Lung (tissue), 12 donors: ENCODE data around the gene GTF2A1L. TPM values are rescaled to one million over a fixed set of nuclear protein-coding genes. Genes with fewer than 3 reads are reported as not detected.

Experiments
- ATAC-seq: fragments of 200-7000 bp; cut with Tn5 transposase; one replicate; pipeline ENCODE4 v1.9.1; 2020; ENCODE audit warnings: moderate number of reproducible peaks; ENCODE audit not compliant: insufficient read depth, low FRiP score
- DNase-seq, 3 donors: peaks; one replicate each; pipeline ENCODE4 v3.0.0-alpha.2; 2013 to 2017
- H3K27ac ChIP-seq, 2 donors: one replicate each; pipeline ENCODE4 v1.5.1; 2013; ENCODE audit warnings: mild to moderate bottlenecking in 2 of 2, moderate library complexity in 2 of 2, control low read depth in 1 of 2, inconsistent platforms in 1 of 2, low read depth in 1 of 2, low read length in 1 of 2
- H3K27me3 ChIP-seq, 3 donors: one replicate each; pipeline ENCODE4 v1.5.1; 2013; ENCODE audit warnings: low read length in 2 of 3; ENCODE audit not compliant: control insufficient read depth in 3 of 3, insufficient read depth in 3 of 3
- H3K36me3 ChIP-seq, 4 donors: one replicate each; pipeline ENCODE4 v1.5.1; 2013; ENCODE audit warnings: low read length in 4 of 4, mild to moderate bottlenecking in 1 of 4, moderate library complexity in 1 of 4; ENCODE audit not compliant: control insufficient read depth in 4 of 4, insufficient read depth in 4 of 4
- H3K4me1 ChIP-seq, 5 donors: one replicate each; pipeline ENCODE4 v1.5.1; 2013; ENCODE audit warnings: low read length in 5 of 5, mild to moderate bottlenecking in 2 of 5, moderate library complexity in 1 of 5; ENCODE audit not compliant: control insufficient read depth in 5 of 5, insufficient read depth in 5 of 5
- H3K4me3 ChIP-seq: one replicate; pipeline ENCODE4 v1.5.1; 2013; ENCODE audit warnings: mild to moderate bottlenecking, control low read depth, moderate library complexity
- H3K9ac ChIP-seq, 2 donors: one replicate each; pipeline ENCODE4 v1.5.1; 2013; ENCODE audit warnings: low read length in 2 of 2, control low read depth in 1 of 2; ENCODE audit not compliant: insufficient read depth in 1 of 2
- H3K9me3 ChIP-seq, 4 donors: one replicate each; pipeline ENCODE4 v1.5.1; 2013; ENCODE audit warnings: low read length in 3 of 4, mild to moderate bottlenecking in 1 of 4, moderate library complexity in 1 of 4; ENCODE audit not compliant: control insufficient read depth in 4 of 4, insufficient read depth in 3 of 4
- CTCF ChIP-seq: IDR thresholded peaks from 2 replicates; pipeline ENCODE4 v1.5.1; 2012; ENCODE audit warnings: mild to moderate bottlenecking; ENCODE audit errors: control extremely low read depth, extremely low read depth
- whole genome bisulfite sequencing, 2 donors: extraction: QIAGEN DNeasy Blood & Tissue Kit; methylation state at CpG; one replicate each; pipeline ENCODE4 v1.1.7; 2013; 5-methylcytosine and 5-hydroxymethylcytosine counted together
- polyA plus RNA-seq, 2 donors: library from polyadenylated mRNA; stranded (reverse); fragments of 200-250 nt; gene quantifications; one replicate each; pipeline ENCODE4 v1.2.1, GENCODE V29; 2013
- total RNA-seq, 2 donors: library from RNA; depleted of rRNA in 1 of 2; stranded (reverse); fragments of >200 nt in 1 of 2; gene quantifications; one replicate each; pipeline ENCODE4 v1.2.1, GENCODE V29; 2014 to 2021
- donor health status: control.
- donor health status: control.
- donor health status: Bipolar disorder and iron deficiency.
- donor health status: healthy.
- donor health status: DM: yes; HTN: yes; CAD: no.

Gene GTF2A1L
- total and polyA plus RNA-seq, 4 donors, result 0.39 to 1.6 (median 0.51) TPM; not detected in 1

DNA sequence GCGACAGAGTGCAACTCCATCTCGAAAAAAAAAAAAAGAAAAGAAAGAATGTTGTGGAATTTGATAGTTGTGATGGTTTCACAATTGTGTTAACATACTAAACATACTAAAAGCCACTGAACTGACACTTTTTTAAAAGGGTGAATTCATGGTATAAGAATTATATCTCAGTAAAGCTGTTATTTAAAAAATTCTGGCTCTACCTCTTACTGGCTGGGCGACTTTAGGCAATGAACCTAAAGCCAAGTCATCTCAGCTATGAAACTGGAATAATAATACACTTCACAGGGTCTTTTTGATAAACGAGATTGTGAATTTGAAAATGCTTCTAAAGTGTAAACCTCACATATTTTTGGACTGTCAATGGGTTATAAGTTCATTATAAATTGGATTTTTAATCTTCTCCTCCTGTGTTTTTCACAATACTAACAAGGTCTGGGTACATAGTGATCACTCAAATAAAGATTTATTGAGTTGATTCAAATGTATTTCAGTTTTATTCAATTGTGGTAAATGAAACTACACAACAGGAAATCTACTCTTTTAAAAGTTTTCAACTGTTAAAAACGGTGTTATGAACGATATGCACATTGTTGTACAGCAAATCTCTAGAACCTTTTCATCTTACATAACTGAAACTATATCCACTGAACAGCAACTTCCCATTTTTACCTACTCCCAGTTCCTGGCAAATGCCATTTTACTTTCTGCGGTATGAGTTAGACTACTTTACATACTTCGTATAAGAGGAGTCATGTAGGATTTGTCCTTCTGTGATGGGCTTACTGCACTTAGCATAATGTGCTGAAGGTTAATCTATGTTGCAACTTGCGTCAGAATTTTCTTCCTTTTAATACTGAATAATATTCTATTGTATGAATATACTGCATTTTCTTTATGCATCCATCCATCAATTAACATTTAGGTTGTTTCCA lies 43.0 kb upstream of the GTF2A1L start:
- 54 to 71% methylated on average over 9 of the region's 9 CpGs for WGBS, 2 donors
- H3K9me3 ChIP-seq, result no peaks in the 10 kb centered on the region
- H3K36me3 ChIP-seq, result peaks cover 0 to 3% (median 0%) of the 10 kb centered on the region in 4 donors
- no peak overlapping the region for H3K27ac ChIP-seq
- no peak overlapping the region for H3K9ac ChIP-seq
- ATAC-seq (no peak), DNase-seq (no peak)
- H3K4me3 ChIP-seq, result no peak overlapping the region
- TF ChIP-seq CTCF, result no peak
- H3K27me3 ChIP-seq, result no peaks in the 10 kb centered on the region
- H3K4me1 ChIP-seq, result peaks cover 0 to 8% (median 2%) of the 10 kb centered on the region in 5 donors

DNA sequence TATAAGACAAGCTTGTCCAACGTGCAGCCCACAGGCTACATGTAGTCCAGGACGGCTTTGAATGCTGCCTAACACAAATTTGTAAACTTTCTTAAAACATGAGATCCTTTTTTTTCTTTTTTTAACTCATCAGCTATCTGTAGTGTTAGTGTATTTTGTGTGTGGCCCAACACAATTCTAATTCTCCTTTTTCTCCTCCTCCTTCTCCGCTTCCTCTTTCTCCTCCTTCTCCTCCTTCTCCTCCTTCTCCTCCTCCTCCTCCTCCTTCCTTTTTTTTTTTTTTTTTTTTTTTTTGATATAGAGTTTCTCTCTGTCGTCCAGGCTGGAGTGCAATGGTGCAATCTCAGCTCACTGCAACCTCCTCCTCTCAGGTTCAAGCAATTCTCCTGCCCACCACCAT lies 39.3 kb upstream of the GTF2A1L start:
- no peak overlapping the region for H3K27ac ChIP-seq
- H3K4me3 ChIP-seq, result no peak overlapping the region
- H3K4me1 ChIP-seq, result no peaks in the 10 kb centered on the region
- TF ChIP-seq CTCF, result no peak
- H3K36me3 ChIP-seq, result peaks cover 0 to 16% (median 6%) of the 10 kb centered on the region in 4 donors
- DNase-seq (no peak), ATAC-seq (no peak)
- no peaks in the 10 kb centered on the region for H3K9me3 ChIP-seq
- WGBS, 2 donors, result 65 to 80% methylated on average over 4 of the region's 4 CpGs
- no peak overlapping the region for H3K9ac ChIP-seq
- no peaks in the 10 kb centered on the region for H3K27me3 ChIP-seq

DNA sequence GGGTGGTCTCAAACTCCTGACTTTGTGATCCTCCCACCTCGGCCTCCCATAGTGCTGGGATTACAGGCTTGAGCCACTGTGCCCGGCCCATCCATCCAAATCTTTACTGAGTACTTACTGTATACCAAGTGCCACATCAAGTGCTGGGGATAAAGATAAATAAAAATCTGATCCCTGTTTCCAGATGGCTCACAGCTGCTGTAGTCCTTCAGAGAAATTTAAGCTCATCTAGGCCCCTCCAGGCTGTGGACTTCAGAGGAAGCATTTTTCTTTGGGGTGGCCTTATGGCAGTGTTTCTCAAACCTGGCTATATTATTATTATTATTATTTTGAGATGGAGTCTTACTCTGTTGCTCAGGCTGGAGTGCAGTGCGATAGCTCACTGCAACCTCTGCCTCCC lies 33.7 kb upstream of the GTF2A1L start:
- ATAC-seq, result no peak
- no peak for TF ChIP-seq CTCF

More for the DNA sequence above, 33.7 kb upstream of the GTF2A1L start:
- Histone ChIP-seq H3K27ac (no peak overlapping the region), H3K4me1 (no peaks in the 10 kb centered on the region), H3K9me3 (no peaks in the 10 kb centered on the region), H3K27me3 (no peaks in the 10 kb centered on the region), H3K9ac (no peak overlapping the region), H3K4me3 (no peak overlapping the region), H3K36me3 (peaks cover 0 to 20% (median 8%) of the 10 kb centered on the region in 4 donors)
- 91 to 98% methylated on average over 3 of the region's 3 CpGs for WGBS, 2 donors
- DNase-seq, result no peak
